WI38 (cell line): Measurements from ENCODE around the gene SYT7.

Experiments
- H3K4me3 ChIP-seq: 2 replicates; pipeline ENCODE4 v1.5.1; 2011; ENCODE audit warnings: low read depth, mild to moderate bottlenecking, control low read depth, low read length
- TF ChIP-seq, protein P1 (sequence below): IDR thresholded peaks from 2 replicates; pipeline ENCODE4 v1.5.1; 2012; ENCODE audit warnings: low read depth, mild to moderate bottlenecking, control low read depth, low read length

SYT7 gene

DNA sequence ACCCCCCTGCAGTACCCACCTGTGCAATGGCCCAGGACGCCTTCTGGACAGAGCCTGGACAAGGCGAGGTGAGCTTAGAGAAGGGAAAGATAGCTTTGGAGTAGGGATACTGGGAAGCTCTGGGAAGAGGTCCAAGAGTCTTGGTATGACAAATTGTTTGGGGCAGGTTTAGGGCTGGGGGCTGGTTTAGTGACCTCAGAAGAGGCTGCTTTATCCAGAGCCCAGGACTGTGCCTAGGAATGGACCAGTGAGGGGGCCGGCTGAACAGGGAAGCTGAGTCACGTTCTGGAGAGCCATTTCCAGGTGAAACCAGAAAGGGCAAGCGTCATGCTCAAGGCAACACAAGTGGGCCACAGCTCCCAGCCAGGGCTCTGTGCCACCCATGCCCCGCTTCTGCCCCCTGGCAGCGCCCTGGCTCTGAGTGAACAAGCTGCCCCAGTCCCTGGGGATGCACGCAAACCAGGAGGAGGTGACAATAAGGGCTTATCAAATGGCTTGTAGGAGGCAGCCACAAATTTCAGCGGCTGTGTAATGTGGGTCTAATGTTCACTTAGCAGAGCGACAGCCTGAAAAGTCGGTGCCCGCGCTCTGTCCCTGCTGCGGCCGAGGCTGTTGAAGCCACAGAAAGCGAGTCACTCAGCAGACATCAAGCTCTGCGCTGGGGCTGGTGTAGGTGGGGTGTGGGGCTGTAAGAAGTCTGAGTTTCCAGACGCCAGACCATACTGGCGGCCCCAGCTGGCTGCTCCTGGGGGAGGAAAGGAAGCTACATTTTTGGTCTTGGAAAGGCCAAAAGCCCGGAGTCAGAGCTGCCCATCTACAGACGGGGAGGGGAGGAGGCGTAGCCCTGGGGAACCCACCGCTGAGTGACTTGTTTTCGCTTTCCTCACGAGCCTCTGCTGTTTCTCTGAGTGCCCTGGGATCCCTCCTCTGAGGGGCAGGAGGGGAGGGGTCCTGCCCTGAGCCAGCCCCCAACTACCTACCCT, 18.3 kb upstream of the SYT7 start:
- TF ChIP-seq, protein P1, sequence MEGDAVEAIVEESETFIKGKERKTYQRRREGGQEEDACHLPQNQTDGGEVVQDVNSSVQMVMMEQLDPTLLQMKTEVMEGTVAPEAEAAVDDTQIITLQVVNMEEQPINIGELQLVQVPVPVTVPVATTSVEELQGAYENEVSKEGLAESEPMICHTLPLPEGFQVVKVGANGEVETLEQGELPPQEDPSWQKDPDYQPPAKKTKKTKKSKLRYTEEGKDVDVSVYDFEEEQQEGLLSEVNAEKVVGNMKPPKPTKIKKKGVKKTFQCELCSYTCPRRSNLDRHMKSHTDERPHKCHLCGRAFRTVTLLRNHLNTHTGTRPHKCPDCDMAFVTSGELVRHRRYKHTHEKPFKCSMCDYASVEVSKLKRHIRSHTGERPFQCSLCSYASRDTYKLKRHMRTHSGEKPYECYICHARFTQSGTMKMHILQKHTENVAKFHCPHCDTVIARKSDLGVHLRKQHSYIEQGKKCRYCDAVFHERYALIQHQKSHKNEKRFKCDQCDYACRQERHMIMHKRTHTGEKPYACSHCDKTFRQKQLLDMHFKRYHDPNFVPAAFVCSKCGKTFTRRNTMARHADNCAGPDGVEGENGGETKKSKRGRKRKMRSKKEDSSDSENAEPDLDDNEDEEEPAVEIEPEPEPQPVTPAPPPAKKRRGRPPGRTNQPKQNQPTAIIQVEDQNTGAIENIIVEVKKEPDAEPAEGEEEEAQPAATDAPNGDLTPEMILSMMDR, result no peak
- H3K4me3 ChIP-seq, result no peak overlapping the region

DNA sequence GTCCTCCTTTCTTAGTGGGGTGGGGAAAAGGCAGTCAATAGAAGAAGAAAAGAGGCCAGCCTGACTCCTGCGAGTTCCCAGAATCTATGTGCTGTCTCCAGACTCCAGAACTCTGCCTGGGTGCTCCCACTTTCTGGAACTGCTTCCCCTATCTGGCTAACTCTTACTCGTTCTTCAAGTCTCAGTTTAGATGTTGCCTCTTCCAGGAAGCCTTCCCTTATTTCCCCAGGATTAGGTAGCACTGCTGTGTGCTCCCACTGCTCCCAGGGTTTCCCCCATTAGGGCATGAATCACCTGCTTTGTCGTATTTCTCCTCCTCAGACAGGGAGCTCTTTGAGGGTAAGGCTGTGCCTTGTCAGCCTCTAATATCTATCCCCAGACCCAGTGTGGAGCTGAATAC, 17.5 kb upstream of the SYT7 start:
- TF ChIP-seq, protein P1, result no peak
- no peak overlapping the region for H3K4me3 ChIP-seq

DNA sequence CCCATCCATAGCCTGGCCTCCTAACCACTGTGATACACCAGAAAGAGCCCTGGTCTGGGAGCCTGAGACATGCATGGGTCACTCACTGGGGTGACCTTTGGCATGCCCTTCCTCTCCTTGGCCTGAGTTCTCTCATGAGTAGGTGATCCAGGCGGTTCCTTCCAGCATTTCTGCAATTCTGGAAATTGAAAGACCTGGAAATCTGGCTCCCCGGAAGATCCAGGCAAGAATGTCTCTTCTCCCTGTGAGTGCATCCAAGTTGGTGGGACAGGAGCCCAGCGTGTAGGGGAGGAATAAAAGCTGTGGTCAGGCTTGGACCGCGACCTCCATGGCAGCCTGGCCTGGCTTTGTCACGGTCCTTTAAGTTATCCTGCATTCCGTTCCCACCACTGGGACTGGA, 16.1 kb upstream of the SYT7 start:
- H3K4me3 ChIP-seq, result no peak overlapping the region
- TF ChIP-seq, protein P1, result no peak

DNA sequence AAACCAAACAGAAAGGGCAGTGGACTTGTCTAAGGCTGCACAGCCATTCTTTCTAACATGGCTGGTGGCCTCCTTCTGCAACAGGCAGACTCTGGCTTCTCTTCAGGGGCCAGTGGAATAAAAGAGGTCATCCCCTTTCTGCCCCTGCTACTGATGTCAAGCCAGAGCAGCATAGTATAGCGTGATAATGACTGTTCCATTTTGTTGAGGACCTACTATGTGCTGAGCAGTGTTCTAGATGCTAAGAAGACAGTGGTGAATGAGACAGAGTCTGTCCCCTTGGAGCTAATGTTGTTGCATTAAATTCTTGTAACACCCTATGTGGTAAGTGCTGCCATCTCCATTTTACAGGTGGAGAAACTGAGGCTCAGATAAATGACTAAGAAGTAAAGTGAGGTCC, 15.7 kb upstream of the SYT7 start:
- no peak overlapping the region for H3K4me3 ChIP-seq
- TF ChIP-seq, protein P1, result no peak

DNA sequence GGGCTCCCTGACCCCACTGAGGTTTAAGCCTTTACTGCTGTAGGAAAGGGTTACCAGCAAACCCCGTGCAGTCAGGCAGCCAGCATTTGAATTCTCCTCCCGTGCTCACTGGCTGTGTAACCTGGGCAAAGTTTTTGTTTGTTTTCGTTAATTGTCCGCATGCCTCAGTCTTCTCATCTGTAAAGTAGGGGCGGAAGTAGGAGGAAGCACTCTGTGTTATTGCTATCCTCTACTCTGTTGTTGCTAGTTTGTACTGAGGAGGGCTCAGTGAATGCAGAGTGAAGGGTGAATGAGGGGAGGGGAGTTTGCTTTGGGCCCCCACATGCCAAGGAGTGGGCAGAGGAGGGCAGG, 14.0 kb upstream of the SYT7 start:
- TF ChIP-seq, protein P1, result no peak
- no peak overlapping the region for H3K4me3 ChIP-seq

DNA sequence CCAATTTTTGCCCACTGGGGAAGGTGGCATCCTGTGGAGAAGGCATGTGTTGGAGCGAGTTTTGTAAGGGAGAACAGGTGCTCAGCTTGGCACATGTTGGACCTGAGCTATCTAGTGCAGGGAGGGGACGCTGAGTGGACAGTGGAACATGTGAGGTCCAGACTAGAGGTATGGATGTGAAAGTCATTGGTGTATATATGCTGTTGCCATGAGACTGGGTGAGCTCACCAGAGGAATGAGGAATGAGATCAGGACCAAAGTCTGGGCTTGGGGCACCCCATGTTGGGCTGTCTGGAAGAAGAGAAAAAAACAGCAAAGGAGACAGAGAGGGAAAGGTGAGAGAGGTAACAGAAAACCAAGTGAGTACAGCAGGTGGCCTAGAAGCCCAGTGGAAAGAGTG, 12.3 kb upstream of the SYT7 start:
- no peak overlapping the region for H3K4me3 ChIP-seq
- TF ChIP-seq, protein P1, result no peak

DNA sequence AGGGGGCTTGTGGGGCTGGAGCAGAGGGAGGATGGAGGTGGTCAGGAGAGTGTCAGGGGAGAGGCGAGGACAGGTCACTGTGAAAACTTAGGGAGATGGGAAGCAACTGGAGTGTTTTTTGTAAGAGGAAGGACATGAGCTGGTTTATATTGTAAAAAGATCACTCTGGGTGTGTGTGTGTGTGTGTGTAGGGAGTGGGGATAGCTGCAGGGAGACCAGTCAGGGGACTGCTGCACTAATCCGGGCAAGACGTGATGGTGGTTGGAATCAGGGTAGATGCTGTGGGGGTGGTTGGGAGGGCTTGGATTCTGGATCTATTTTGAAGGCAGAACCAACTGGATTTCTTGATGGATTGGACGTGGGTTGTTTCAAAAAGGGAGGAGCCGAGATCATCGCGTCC, 11.3 kb upstream of the SYT7 start:
- no peak overlapping the region for H3K4me3 ChIP-seq
- TF ChIP-seq, protein P1, result no peak
